ENCODE measurements around the gene NTSR1.

DNA sequence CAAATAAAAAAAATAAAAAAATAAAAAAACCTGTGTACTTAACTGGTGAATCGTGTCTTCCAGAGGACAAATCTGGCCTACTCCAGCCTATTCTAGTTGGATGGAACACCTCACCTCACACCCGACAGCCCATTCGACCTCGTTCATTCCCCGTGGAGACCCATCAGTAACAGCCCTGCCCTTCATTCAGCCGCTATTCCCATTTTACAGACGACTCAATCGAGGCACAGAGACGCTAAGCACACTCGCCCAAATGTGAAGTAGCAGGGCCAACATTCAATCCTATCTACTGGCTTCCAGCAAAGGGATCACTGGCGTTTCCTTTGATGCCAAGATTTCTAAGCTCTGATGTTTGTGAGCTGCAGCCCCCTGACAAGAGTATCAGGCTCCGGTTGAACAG, 1.8 kb upstream of the NTSR1 start:
- TF ChIP-seq, protein P1, sequence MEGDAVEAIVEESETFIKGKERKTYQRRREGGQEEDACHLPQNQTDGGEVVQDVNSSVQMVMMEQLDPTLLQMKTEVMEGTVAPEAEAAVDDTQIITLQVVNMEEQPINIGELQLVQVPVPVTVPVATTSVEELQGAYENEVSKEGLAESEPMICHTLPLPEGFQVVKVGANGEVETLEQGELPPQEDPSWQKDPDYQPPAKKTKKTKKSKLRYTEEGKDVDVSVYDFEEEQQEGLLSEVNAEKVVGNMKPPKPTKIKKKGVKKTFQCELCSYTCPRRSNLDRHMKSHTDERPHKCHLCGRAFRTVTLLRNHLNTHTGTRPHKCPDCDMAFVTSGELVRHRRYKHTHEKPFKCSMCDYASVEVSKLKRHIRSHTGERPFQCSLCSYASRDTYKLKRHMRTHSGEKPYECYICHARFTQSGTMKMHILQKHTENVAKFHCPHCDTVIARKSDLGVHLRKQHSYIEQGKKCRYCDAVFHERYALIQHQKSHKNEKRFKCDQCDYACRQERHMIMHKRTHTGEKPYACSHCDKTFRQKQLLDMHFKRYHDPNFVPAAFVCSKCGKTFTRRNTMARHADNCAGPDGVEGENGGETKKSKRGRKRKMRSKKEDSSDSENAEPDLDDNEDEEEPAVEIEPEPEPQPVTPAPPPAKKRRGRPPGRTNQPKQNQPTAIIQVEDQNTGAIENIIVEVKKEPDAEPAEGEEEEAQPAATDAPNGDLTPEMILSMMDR (IDR thresholded peaks at IDR 0.05): no peak
- no peak for TF ChIP-seq POLR2A (IDR thresholded peaks at IDR 0.05)

All from ovary (tissue), 3 donors.